Fibroblast of skin of abdomen (primary cell): ENCODE measurements around the gene GP1BB.

Source experiments
- DNase-seq: peaks from one replicate; pipeline ENCODE4 v3.0.0-alpha.2; 2013

The GP1BB gene

GRCh38 chr22:19727310-19728150, 4.2 kb downstream of the GP1BB start:
- DNase-seq: no peak

GRCh38 chr22:19728271-19728670, 4.9 kb downstream of the GP1BB start:
- DNase-seq: no peak

GRCh38 chr22:19728836-19729235, 5.5 kb downstream of the GP1BB start:
- DNase-seq: no peak

- DNase-seq: no peak
Observed at GRCh38 chr22:19729507-19729906, 6.2 kb downstream of the GP1BB start.

GRCh38 chr22:19730198-19730597, 6.9 kb downstream of the GP1BB start:
- DNase-seq: no peak

GRCh38 chr22:19730655-19731360, 7.5 kb downstream of the GP1BB start:
- DNase-seq: peak; percentile 68

GRCh38 chr22:19731361-19732135, 8.2 kb downstream of the GP1BB start:
- no peak for DNase-seq

GRCh38 chr22:19732403-19733113, 9.2 kb downstream of the GP1BB start:
- no peak for DNase-seq

GRCh38 chr22:19733755-19734154, 10.4 kb downstream of the GP1BB start:
- no peak for DNase-seq

GRCh38 chr22:19734163-19734562, 10.8 kb downstream of the GP1BB start:
- DNase-seq: no peak

- no peak for DNase-seq
Observed at GRCh38 chr22:19734837-19735382, 11.6 kb downstream of the GP1BB start.

GRCh38 chr22:19735665-19736510, 12.5 kb downstream of the GP1BB start:
- DNase-seq: no peak

GRCh38 chr22:19737846-19738663, 14.7 kb downstream of the GP1BB start:
- no peak for DNase-seq

- DNase-seq: no peak
Observed at GRCh38 chr22:19738664-19739447, 15.5 kb downstream of the GP1BB start.

- DNase-seq: no peak
Observed at GRCh38 chr22:19739448-19739895, 16.1 kb downstream of the GP1BB start.

- DNase-seq: no peak
Observed at GRCh38 chr22:19739911-19740449, 16.6 kb downstream of the GP1BB start.

GRCh38 chr22:19740586-19740985, 17.2 kb downstream of the GP1BB start:
- no peak for DNase-seq

- DNase-seq: no peak
Observed at GRCh38 chr22:19741053-19741452, 17.7 kb downstream of the GP1BB start.
